Stimulated activated naive CD8-positive, alpha-beta T cell treated with anti-CD3 and anti-CD28 coated beads, Interleukin-15, Interleukin-2, amounts not matched to agents 100 U/mL and 50 U/mL, for 24 hours (primary cell): Measurements from ENCODE around the gene MORC2.

Source experiments
- ATAC-seq: fragments of 150-1000 bp; cut with Tn5 transposase; one replicate; pipeline ENCODE4 v1.10.0; 2021
- DNase-seq: peaks from one replicate; pipeline ENCODE4 v3.0.0; 2021

The MORC2 gene

DNA sequence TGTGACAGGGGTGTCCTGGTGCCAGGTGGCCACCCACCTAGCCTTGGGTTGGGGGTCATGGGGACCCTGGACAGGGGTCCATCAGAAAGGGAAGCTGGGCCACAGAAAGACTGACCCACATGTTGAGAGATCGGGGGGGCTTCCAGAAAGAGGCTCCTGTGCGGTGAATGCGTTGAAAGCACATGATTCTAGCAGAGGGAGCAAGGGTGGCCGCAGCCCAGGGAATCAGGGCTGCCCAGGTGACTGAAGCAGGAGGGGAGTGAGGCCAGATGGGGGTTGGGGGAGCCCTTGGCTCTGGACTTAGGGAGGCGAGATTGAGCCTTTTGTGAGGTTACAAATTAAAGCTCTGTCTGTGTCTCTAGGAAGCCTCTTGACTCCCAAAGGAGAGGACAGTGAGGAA lies 80.7 kb downstream of the MORC2 start:
- no peak for ATAC-seq
- no peak for DNase-seq

DNA sequence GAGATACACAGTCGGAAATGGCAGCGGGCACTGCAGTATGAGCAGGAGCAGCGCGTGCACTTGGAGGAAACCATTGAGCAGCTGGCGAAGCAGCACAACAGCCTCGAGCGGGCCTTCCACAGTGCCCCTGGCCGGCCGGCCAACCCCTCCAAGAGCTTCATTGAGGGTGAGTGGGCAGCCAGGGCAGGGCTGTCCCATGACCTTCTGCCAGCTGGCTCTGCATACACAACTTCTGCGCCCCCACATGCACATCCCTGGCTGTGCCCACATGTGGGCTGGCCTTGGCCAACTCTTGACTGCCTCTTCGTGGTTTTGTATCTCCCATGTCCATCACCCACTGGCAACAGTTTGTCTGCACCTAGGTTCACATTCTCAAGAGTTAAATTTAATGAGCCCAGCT lies 81.1 kb downstream of the MORC2 start:
- no peak for DNase-seq
- no peak for ATAC-seq

DNA sequence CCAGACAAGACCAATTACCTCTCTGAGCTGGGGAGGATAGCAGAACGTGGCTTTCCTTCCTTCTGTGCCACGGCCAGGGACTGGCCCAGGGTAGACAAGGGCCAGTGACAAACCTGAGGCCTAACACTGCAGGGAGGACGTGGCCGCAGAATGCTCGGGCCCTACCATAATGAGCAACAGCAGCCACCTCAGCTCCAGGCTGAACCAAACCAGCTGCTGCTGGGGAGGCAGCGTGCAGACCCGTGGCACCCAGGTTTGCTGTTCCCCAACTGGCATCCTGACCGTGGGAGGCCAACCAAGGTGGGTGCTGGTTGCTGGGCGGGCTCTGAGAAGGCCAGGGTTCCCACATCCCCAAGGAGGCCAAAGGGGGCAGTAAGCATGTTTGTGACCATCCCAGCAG lies 83.0 kb downstream of the MORC2 start:
- DNase-seq (no peak), ATAC-seq (no peak)

DNA sequence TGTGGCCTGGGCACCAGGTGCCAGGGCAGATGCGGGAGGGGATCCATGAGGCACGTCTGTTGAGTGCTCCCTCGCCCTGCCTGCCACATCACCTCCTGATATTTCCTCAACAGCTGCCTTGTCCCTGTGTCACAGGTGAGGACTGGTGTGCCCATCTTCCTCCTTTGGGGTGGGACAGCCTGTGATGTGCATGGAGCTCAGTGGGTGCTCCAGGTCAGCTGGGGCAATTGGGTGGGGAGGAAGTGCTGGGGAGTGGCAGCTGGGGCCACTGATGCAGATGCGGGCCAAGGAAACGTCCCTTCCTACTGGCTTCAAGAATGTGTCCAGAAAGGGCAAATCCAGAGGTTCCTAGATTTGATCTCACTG lies 83.6 kb downstream of the MORC2 start:
- DNase-seq, result no peak
- no peak for ATAC-seq

DNA sequence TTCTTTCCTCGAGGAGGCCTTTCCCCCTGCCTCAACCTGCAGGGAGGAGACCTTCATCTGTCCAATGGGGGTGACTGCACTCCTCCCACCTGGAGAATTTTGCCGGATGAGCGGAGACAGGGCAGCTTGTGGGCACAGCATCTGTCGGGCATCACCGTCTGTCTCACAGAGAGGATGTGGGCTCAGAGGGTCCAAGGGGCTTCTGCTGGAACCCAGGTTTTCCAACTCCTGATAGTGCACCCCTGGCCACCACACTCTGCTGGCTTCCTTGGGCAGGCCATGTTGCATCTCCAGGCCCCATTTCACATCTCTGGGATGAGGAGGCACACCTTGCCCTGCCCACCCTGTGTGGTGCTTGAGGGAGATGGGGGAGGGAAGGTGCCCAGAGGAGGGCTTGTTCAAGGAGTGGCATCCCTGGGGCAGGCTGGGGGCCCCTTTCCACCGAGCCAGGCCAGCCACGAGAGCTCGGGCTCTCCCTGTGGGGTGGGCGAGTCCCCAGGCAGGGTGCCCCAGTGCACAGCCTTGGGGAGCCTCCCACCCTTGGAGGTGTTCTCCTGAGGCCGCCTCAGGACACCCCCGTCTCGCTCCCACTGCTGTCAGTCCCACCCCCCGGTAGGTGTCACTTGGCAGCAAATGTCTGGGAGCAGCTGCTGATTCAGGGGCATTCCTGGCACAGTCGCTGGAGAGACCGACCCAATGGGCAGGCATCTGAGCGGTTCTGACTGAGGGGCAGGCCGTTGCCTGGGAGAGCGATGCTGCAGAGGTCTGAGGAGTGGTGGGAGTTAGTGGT lies 84.2 kb downstream of the MORC2 start:
- DNase-seq, result no peak
- ATAC-seq, result no peak

DNA sequence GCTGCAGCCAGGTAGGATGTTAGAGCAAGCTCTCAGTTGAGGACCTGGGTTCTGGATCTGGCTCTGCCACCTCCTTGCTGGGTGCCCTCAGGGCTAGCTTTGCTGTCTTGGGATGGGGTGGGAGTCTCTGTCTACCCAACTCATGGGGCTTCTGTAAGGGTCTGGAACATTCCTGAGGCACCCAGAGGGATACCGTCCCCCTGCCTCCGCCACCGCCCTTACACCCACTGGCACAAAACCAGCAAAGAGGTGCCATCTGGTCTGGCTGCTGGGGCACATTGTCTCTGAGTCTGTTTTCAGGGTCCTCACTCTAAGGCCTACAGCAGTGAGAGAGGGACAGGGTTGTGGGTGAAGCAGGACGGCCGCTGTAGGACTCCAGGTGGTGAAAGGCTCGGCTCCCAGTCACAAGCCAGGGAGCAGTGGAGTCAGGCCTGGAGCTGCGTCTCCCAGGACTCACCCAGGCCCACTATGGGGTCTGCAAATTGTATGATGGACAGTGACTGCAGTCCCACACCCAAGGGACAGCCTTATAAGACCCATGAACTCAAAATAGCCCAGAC lies 84.9 kb downstream of the MORC2 start:
- DNase-seq, result no peak
- ATAC-seq, result no peak

DNA sequence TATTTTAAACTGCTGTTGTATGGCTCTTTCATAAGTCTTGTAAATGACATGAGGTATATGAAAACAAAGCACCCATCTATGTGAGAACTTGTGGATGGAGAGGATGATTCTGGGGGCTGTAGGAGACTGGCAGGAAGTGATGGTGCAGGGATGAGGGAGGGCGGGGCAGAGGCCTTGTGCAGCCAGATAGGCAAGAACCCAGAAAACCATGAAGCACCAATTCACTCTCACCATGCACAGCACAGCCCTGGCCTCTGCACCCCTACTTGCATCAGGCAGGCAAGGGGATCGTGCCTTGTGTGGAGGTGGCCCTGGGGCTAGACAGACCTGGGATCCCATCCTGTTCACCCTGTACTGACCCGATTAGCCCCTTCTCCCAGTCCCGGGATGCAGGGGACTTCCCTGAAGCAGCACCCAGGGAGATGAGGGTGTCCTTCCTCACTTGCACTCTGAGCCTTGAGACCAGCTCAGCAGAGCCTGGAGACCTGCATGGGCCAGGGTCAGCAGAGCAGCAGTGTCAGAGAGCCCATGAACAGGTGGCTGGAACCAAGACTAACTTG lies 85.5 kb downstream of the MORC2 start:
- ATAC-seq (no peak), DNase-seq (no peak)

DNA sequence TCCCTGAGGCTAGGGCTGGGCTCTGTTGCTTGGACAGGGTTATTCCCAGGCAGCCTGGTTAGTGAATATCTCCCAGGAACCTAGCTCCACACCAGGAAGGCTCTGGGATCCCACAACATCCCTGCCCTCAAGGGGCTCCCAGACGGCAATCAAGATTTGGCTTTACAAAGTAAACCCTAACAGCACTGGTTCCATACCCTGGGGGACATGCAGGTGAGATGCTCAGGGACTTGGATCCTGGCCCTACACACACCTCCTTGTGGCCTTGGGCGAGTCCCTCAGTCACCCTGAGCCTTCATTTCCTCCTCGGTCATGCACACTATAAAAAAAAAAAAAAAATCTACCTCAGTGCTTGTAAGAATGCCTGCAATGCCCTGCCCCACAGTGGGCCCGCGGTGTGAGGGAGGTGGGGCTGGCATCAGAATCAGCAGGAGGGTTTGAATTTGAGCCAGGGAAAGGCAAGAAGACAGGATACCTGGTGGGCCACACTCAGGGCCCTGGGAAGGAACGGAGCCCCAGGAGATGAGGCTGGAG lies 86.3 kb downstream of the MORC2 start:
- DNase-seq (no peak), ATAC-seq (no peak)

DNA sequence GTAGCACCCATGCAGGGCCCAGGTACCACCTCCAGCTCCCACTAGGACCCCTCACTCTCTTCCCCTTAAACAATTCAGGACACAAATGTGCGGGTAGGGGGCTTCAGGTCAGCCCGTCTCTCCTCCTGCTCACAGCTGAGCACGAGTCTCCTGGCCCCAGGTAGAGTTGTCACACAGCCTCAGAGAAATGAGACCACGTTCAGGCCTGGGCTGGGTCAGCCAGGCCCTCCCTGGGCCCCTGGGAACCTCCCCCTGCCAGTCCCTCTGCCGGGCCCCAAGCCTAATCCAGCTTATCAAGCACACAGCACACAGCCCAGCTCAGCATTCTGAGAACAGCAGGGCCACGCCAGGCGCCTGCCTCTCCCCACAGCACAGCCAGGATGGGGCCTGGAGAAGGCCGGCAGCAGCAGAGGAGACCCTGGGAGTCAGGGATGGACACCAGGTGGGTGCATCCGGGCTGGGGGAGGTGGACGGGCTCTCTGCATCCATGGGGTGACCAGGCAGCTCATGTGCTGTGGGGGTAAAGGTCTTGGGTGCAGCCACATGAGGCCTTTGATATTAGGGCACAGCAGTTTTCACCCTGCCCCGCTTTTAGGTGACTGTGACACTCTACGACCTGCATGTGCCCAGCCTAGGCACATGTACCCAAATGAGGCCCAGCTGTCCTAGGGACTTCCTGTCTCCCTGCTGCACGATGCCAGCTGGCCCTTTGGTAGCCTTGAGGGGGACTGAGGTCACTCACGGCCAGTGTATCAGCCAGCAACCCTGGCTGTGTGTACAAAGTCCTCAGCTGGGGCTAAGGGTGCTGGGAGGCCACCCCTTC lies 87.0 kb downstream of the MORC2 start:
- ATAC-seq (no peak), DNase-seq (no peak)

DNA sequence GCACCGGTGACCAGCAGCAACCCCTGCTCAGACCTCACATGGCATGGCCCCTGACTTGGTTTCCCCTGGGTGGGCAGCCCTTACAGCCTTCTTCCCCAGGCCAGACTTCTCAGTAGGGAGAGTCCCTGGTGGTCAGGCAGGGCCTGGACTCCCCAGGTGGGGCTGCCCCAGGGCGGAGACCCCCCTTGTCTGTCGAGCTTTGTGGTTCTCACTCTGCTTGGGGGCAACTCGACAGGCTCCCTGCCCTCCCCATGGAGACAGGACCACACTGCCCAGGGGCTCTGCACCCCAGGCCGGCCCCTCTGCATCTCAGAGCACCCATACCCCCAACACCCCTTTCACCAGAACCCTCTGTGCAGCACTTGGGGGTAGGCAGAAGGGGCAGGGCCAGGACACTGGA lies 87.7 kb downstream of the MORC2 start:
- no peak for DNase-seq
- no peak for ATAC-seq

DNA sequence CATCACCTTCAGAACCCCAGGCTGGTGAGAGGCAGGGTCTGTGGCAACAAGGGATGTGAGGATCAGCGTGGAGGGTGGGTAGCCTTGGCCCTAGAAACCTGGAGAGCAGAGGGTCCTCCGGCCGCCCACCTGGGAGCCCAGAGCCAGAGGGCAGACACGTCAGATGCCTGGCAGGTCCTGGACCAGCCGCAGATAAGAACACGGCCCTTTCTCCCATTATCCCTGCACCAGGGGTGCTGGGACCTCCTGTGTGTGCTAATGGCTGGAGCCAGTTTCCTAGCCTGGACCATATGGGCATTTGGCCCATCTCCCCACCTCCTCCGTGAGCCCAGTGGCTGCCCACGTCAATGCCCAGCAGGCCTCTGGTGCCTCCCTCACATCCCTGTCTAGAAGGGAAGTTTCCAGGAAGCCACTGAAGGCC lies 88.4 kb downstream of the MORC2 start:
- DNase-seq (no peak), ATAC-seq (no peak)

DNA sequence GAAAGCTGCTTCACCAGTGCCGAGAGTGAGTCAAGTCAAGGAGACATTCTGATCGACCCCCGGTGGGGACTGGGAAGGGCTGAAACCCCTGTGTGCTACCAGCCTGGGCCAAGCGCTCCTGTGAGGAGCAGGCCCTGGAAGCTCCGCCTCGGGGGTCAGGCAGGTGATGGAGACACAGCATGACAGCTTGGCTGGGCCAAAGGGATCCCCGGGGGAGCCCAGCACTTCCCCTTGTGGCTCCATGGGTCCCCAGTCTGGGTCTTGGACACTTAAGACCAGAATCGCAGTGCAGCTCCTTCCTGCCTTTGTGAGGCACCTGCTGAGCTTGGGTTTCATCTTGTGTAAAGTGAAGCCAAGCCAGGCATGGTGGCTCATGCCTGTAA lies 89.2 kb downstream of the MORC2 start:
- ATAC-seq, result no peak
- no peak for DNase-seq

DNA sequence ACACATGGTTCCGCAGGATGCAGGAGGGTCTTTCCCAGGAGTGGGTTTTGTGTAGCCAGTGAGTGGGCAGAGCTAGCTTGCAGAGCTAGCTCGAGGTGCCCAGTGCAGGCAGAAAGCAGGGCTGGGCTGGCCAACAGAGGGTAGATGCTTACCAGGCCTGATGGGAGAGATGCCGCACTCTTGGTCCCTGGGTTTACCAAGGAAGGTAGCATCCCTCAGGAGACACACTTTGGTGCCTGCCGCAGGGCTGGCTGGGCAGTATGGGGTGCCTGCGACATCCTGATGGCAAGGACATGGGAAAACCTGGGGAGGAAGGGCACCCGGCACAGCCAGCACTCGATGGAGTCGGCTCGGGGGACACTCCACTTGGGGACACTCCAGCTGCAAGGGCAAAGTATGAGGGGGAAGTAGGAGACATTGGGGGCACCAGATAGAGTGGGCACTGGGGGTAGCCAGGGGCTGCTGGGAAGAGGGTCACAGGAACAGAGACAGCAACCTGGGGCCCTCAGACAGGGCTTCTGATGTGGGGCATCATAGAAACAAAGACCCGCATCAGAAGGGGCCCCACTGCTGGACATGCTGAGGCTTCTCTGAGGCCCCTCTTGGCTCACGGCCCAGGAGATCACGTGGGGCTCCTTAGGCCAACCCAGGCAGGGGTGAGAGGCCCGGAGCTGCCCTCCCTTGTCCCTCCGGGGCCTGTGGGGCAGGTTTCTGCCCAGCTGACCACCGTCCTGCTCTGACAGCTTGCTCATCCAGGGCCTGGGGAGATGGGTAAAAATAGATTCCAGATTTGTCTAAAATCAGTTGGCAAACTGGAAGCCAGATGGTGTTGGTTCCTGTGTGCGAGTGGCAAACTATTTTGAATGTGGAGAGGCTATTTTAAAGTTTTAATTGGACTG lies 89.8 kb downstream of the MORC2 start:
- ATAC-seq (no peak), DNase-seq (no peak)

DNA sequence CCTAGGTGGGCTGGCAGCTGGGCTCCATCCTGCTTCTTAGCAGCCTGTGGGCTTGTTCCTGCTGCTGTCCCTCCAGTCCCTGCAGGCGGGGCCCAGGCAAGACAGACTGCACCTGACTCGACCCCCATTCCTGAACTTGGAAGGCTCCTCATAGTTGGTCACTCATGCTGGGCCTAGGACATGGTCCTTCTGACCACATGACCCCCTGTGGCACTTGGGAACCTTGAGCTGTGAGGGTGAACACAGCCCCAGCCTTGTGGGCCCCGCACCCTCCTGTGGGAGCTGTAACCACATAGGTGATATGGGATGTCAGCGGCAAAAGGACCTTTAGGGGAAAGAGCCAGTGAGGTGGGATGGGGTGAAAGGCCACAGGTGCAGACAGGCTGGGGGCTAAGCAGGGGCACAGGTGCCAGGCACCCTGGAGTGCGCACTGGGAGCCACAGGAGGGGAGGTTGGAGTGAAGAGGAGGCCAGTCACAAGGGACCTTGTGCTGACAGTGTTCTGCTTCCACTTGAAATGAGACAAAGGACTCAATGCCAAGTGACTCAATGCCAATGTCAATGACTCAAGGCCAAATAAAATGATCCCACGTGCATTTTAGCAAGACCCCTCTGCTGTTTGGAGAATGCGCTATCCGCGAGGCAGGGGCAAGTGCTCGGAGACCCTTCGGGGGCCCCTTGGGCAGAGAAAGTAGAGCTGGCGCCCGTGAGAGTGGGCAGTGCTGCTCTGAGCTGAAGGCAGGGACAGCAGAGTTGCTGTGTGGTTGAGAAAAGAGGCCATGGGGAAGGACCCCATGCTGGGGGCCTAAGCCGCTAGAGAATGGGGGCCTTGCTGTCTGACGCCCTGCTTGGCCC lies 90.7 kb downstream of the MORC2 start:
- ATAC-seq (no peak), DNase-seq (no peak)

DNA sequence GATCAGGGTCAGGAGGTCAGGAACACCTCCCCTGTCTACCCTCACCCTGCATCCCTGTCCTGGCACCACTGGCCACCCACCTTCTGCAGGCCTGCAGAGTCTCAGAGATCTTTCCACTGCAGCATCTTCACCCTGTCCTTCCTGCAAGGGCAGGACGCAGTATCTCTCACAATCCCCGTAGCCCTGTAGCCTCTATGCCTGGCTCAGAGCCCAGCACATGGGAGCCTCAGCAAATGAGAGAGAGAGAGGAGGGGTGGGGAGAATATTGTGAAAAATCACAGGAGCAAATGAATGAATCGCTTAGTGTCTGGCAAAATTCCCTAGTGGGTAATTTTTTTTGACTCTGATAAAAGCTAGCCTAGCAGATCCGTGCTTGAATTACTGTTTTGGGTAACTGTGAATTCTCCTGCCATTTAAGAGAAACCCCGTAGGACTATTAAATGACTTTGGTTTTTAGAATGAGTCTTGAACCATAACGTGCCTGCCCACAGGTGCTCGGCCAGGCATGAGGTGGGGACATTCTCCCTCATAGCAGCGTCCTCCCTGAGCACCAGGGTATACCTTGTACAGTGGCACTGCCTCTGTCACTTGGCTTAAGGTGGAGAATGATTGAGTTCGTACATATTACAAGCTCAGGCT lies 91.5 kb downstream of the MORC2 start:
- DNase-seq, result no peak
- no peak for ATAC-seq

DNA sequence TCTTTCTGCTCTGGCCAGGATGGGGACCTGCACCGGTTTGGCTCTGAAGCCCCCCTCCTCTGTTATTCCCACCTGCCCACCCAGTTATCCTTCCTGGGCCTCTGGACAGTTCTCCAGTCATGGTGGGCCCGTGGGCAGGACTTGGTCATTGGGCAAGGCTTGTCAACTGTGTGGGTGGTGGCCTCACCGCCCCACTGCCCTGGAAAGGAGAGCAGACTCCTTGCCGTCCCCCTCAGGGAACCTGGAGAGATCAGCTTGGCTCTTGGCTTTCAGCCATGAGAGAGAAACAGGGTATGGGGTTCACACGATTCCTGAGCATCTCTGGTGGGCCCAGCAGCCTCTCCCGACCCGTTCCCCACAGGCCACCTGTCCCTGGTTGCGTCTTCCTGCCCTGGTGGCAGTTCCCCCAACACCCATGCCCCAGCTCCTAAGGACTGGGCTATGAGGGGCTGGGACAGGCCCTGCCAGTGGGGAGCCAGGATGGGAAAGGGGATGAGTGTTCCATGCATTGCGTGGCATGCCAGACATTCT lies 92.3 kb downstream of the MORC2 start:
- ATAC-seq (no peak), DNase-seq (no peak)

DNA sequence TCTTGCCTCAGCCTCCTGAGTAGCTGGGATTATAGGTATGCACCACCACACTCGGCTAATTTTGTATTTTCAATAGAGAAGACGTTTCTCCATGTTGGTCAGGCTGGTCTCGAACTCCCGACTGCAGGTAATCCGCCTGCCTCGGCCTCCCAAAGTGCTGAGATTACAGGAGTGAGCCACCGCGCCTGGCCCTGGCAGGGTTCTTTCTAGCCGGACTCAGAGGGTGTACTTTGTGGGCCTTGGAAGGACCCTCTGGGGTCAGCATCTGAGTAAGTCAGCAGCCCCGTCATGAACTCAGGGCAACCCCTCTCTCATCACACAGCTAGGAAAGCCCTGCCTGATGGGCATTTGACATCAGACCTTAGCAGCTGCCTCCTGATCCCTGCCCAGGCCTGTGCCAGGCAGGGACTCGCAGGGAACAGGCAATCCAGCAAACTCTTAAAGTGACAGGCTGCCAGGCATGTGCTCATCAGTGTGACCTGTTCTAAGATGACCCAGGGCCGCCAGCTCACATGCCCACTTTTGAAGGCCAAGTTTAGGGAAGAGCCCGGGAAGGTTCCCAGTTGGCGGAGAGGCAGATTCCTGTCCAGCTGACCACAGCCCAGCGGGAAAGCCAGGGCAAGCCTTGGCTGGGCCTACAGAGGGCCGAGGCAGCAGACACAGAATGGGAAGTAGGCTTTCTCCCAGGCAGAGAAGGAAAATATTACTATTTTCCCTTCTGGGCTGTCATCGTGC lies 92.9 kb downstream of the MORC2 start:
- ATAC-seq, result no peak
- DNase-seq, result no peak
